LoVo (cell line): Measurements from ENCODE around the gene LAMTOR1.

Experiments used
- DNase-seq: peaks from one replicate; pipeline ENCODE4 v3.0.0-alpha.2; 2016; ENCODE audit warnings: low spot score

Gene LAMTOR1

GRCh38 chr11:72081821-72082453, 21.2 kb downstream of the LAMTOR1 start:
- no peak for DNase-seq

GRCh38 chr11:72081184-72081644, 21.9 kb downstream of the LAMTOR1 start:
- no peak for DNase-seq

DNA sequence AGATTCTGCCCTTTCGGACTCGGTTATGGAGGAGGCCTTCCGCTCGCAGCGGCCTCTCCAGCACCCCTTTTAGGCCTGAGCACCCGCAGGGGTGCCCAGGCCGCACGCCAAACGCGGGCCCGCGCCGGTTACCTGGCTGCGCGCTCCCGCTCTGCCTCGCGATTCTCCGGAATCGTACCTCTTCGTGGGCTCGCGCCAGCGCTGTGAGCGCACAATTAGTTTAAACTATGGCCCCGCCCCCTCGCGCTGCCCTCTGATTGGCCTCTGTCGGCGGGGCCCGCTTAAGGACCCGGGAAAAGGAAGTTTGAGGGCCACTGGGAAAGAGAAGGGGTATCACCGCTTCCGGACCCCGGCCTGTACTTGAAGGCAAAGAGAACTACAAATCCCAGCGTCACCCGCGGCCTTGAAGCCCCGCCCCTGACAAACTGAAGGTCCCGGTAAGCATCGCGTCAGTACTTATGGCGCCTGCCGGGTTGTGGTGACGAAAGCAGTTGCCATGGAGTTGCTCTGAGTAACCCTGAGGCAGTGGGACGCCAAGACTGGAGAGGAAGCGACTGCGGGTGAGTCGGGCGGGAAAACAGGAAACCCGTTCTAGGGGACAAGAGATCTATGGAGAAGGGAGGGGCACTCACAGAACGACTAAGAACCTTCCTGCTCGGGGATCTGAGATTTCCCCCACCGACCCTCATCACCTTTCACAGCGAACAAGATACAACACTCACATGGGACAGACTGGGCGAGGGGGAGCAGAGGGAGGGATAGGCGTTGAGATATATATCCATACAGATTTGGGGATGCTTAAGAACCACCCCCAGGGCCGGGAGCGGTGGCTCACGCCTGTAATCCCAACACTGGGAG, 22.5 kb downstream of the LAMTOR1 start, which contains the start of the genes LRRC51 and NUMA1:
Gene LRRC51, plus strand, starts transcription at position 525 of the 858 bp plus-strand sequence. CDS start 8,234 bp downstream, outside the sequence.
Gene NUMA1, minus strand, starts transcription at position 217 of the 858 bp plus-strand sequence. CDS start 44,599 bp downstream, outside the sequence.
- DNase-seq, result peak; percentile 100

DNA sequence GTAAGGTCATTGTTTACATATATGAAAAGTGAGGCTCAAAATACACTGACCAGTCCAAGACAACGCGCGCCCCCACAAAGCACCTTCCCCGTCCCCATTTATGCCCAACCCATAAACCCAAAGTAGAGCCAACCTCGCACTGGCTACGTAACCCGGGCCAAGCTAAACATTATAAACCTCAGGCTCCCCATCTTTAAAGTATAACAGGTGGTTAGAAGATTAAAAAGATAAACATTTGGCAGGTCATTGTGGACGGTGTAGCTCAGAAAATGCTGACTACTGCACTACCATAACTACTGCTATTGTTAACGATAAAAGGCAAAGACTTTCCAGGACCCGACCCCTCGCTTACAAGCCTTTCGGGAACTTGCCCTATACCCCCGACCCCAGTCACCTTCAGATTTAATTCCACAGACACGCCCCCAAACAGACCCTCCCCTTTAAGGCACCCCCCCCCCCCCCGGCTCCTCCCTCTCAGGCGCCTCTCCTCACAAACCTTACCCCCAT, 23.2 kb downstream of the LAMTOR1 start:
- no peak for DNase-seq

DNA sequence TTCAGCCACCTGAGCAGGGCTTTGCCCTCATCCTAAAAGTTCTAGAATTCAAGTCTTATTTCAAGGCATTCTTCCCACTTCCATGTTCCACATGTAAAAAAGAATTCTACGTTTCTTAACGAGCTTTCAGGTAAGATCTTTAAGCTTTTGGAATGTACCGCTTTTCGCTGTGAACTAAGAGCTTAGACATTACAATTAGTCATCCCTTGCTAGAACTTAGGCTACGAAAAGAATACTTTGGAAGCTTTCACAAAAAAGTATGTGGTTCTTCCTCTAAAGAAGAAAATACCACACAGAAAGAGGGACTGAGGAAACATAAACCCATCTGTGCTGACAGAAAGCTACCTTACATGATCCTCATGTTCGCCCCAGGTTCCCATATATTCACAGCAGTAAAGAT, 24.6 kb downstream of the LAMTOR1 start:
- no peak for DNase-seq

DNA sequence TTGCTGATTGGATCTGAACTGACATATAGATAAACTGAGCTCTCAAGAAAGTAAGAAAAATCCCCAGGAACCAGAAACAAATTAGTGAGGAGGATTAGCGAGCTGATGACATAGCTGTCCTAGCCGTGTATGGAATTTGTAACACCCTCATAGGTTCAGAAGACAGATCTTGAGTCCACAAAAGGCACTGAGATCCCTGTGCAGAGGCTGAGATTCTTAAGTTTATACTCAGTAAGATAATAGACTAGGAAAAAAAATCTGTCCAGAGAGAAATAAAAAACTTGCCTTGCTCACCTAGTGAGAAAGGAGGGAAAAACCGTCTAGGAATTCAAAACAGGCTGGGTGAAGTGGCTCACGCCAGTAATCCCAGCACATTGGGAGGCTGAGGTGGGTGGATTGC, 27.3 kb downstream of the LAMTOR1 start:
- no peak for DNase-seq

- DNase-seq, result no peak
Observed at GRCh38 chr11:72075109-72075508, 28.0 kb downstream of the LAMTOR1 start.

GRCh38 chr11:72072348-72072747, 30.7 kb downstream of the LAMTOR1 start:
- DNase-seq, result no peak

- no peak for DNase-seq
Observed at GRCh38 chr11:72070491-72070890, 32.6 kb downstream of the LAMTOR1 start.

GRCh38 chr11:72069787-72070251, 33.3 kb downstream of the LAMTOR1 start:
- peak; percentile 67 for DNase-seq

DNA sequence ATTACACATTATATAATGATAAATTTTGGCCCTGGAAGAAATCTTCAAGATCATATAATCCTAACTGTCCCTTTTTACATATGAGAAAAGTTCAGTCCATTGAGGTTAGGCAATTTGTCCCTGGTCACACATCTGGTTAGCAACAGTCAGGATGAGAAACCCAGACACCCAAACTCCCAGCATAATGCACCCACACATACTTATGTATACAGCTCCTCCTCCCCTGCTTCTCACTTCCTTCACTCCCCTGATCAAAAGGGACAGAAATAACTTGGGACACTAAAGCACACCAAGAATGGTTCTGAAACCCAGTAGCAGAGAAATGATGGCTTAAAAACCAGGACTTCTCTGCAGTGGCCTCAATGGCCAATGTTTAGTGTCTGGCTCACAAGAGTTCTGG, 33.9 kb downstream of the LAMTOR1 start:
- no peak for DNase-seq

DNA sequence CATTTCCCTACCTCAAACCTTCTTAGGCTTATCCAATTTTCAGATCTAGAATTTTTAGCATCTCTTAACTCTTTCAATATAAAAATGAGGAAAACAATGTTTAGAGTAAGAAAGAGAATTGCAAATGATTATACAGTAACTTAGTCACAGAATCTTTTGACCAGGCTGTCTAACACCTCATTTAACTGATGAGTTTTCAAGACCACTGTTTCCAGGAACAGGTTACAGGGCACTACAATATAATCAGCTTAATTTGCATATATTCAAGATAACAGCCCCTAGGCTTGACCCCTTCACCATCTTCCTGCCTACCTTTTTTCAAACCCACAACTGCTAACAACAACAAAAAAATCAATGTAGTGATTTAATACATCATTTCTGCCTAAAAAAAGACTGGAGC, 35.4 kb downstream of the LAMTOR1 start:
- DNase-seq, result no peak

- DNase-seq, result no peak
Observed at GRCh38 chr11:72067266-72067665, 35.8 kb downstream of the LAMTOR1 start.

- no peak for DNase-seq
Observed at GRCh38 chr11:72066855-72067254, 36.2 kb downstream of the LAMTOR1 start.

DNA sequence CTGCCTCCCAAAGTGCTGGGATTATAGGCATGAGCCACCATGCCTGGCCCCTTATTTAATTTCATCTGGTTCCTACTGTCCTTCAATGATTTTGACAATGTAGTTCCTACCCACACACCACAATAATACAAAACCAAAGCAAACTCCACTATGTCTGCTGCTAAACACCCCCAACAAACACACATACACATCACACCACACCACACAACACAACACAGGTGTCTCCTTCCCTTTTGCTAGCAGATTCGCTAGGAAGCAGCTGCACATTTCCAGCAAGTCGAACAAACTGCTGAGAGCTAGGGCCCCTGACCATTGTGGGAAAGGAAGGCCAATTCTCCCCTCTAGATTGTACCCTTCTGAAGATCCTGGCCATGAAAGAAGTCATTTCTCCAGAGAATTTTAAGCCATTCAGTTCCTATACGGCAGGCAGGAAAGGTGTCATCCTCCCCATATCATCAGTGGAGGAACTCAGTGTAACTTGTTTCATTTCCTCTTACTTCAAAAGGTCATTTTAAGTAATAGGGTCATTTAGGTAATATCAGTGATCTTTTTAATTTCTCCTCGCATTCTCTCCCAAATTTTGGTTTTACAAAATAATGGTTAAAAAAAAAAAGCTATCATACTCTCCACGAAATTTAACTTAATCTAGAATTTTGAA, 41.2 kb downstream of the LAMTOR1 start:
- DNase-seq, result no peak

DNA sequence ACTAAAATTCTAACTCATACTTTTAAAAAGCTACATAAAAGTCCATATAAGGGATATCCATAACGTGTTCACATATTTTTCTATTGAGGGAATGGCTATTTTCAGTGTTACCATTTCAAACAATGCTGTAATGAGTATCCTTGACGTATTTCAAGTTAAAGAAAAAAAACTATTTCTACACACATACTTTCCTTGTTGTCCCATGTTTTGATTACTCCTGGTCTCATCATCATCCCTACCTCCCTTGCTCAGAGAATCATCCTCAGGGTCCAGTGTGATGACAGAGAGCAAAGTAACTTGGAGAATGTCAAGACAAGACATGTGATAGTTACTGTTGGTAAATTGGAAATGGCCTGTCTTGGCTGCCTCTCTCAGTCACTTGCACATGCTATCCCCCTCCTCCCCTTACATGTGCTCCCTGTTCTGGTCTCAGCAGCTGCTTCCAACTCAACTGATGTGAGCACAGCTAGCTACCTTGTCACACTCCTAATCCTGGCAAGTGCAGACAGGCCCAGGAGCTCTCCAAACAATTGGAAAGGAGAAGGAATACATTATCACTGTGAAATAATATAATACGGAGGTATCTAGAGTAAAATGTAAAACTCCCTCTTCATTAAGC, 44.6 kb downstream of the LAMTOR1 start:
- DNase-seq, result no peak

GRCh38 chr11:72048766-72049460, 54.2 kb downstream of the LAMTOR1 start:
- DNase-seq, result no peak
